RPMI8226 (cell line): ENCODE data around the gene WDR73.
A peak's percentile ranks its signal among the peaks of the same experiment; 100 is the strongest.

ENCODE experiments used
- DNase-seq: peaks from one replicate; pipeline ENCODE4 v3.0.0-alpha.2; 2015

Gene WDR73

GRCh38 chr15:84609818-84610525 is 44.1 kb downstream of the WDR73 start:
- DNase-seq = no peak

- no peak for DNase-seq
Measured at GRCh38 chr15:84608707-84609284, 45.3 kb downstream of the WDR73 start.

GRCh38 chr15:84606653-84607120 is 47.4 kb downstream of the WDR73 start:
- DNase-seq = no peak

- no peak for DNase-seq
Measured at GRCh38 chr15:84605554-84605882, 48.6 kb downstream of the WDR73 start.

GRCh38 chr15:84604826-84605553 is 49.1 kb downstream of the WDR73 start:
- DNase-seq = no peak

- DNase-seq = no peak
Measured at GRCh38 chr15:84603630-84604379, 50.3 kb downstream of the WDR73 start.

GRCh38 chr15:84601555-84601838 is 52.6 kb downstream of the WDR73 start:
- DNase-seq = no peak

- DNase-seq = peak; percentile 95
Measured at GRCh38 chr15:84600687-84601554, 53.2 kb downstream of the WDR73 start, which contains the start of gene ZSCAN2. TSS of gene ZSCAN2 (plus strand) at chr15:84601009. CDS start at chr15:84603928, 2,919 bp downstream.

GRCh38 chr15:84600331-84600686 is 53.8 kb downstream of the WDR73 start:
- peak; percentile 57 for DNase-seq

- DNase-seq = no peak
Measured at GRCh38 chr15:84599906-84600305, 54.2 kb downstream of the WDR73 start.

GRCh38 chr15:84598993-84599392 is 55.1 kb downstream of the WDR73 start:
- DNase-seq = peak; percentile 39

GRCh38 chr15:84598250-84598649 is 55.8 kb downstream of the WDR73 start:
- peak; percentile 71 for DNase-seq

GRCh38 chr15:84597296-84597695 is 56.8 kb downstream of the WDR73 start:
- DNase-seq = no peak

GRCh38 chr15:84595660-84596059 is 58.4 kb downstream of the WDR73 start:
- no peak for DNase-seq

GRCh38 chr15:84594617-84595290 is 59.3 kb downstream of the WDR73 start:
- peak; percentile 12 for DNase-seq

GRCh38 chr15:84591815-84592214 is 62.3 kb downstream of the WDR73 start:
- no peak for DNase-seq

- DNase-seq = no peak
Measured at GRCh38 chr15:84590406-84590805, 63.7 kb downstream of the WDR73 start.
